ENCODE results near the gene TMEM175.
"Not testable (repeated sequence)": the region's sequence is repeated elsewhere in the genome, so short reads cannot be mapped to it uniquely, and the experiment has no call there.

Gene TMEM175

DNA sequence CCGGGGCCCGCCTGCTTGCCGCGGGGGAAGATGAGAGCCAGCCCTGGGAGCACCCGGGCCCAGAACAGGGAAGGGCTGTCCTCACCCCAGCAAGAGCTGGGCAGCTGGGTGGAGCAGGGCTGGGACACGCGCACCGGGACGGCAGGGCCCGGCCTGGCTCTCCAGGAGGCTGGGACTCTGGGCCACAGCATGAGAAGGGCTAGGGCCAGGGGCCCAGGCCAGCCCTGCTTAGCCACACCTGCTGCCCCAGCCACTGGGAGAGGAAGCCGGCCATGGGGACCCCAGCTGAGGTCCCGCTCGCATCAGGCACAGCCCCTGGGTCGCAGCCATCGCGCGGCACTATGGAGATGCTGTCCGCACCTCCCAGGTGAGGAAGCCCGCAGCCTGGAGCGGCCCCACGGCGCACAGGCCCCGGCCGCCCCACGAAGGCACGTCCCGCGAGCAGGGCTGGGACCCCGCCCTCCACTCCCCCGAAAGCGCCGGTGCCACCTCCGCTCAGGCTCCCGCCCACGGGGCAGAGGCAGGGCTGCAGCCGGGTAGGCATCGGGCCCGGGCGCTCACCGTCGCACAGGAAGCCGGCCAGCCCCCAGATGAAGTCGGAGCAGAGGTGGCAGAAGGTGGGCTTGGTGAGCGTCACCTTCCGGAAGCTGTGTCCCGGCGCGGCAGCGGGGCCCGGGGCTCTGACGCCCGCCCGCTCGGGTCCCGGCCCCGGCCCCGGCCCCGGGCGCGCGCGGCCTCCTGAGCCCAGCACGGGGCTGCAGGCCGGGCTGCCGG lies 40.6 kb downstream of the TMEM175 start:
- DNase-seq, result no peak

DNA sequence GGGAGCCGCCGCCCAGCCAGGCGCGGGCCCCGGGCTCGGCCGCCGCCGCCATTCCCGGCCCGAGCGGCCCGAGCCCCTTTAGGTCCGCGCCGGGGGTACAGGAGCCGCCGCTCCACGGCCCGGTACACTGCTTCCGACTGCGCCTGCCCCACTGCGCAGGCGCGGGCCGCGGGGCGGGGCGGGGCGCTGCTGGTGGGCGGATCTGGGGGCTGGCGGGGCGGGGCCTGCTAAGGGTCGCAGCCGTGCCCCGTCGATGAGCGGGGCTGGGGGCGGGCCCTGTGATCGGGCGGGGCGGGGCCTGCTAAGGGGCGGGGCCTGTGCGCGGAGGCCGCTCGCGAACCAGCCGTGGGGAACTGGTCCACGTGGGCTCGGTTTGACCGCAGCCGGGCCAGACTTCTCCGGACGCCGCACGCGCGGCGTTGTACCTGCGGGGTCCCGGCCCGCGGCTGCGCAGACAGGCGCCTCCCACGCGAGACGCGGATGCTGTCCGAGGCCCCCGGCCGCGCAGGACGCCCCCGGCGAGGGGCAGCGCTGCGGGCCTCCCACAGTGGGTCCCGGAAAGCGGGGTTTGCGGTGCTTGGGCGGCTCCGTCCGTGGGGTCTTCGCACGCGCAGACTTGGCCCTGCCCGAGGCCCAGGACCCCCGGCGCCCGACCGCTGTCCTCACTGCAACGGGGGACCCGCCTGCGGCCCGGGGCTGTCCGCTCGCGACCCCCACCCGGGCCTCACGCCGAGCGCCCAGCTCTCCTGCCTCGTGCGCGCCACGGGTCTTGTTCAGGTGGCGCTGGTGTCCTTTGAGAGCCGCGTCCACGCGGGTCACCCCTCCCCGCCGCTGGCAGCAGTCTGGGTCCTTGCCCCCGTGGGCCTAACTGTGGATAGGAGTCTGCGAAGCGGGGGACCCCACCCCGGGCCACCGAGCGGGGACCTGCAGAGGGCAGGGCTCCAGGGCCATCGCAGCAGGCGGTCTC lies 41.5 kb downstream of the TMEM175 start, which contains the start of gene DGKQ:
Gene DGKQ, minus strand, starts transcription at position 139 of the 967 bp plus-strand sequence. Its CDS starts 87 bp downstream, at position 52.
- DNase-seq, result no peak

GRCh38 chr4:974668-975067 lies 42.4 kb downstream of the TMEM175 start:
- DNase-seq, result no peak

- not testable (repeated sequence) for DNase-seq
Observed at GRCh38 chr4:976016-976415, 43.8 kb downstream of the TMEM175 start.

DNA sequence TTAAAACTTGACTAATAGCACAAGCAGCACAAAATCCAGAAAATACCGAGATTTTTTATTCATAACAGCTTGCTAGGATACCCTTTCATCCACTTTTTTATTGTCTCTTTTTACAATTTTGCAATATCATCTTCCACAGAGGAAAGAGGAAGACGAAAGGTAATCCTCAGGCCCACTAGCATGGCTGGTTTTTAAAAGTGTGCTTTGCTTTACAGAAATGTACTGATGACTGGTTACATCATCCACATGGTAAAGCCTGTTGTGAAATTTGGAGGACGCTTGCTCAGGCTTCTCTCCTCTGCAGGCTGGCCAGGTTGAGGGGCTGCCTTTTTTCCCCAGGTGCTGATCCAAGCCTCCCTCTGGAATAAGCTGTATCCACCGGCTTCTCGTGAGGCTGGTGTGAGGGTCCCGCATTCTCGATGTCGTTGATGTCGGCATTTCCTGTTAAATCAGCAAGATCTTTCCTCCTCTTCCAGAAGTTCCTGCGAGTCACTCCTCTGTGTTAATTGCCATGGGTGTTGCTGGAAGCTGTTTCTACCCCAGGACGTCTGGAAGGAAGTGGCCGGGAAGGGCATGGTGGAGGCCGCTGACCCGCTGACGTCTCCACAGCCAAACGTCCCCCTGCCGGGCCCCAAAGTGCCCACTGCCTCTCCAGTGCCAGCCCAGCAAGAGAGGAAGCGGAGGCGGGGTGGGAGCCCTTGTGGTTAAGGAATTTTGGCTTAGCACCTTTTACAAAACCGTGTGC lies 46.9 kb downstream of the TMEM175 start:
- DNase-seq, result no peak

DNA sequence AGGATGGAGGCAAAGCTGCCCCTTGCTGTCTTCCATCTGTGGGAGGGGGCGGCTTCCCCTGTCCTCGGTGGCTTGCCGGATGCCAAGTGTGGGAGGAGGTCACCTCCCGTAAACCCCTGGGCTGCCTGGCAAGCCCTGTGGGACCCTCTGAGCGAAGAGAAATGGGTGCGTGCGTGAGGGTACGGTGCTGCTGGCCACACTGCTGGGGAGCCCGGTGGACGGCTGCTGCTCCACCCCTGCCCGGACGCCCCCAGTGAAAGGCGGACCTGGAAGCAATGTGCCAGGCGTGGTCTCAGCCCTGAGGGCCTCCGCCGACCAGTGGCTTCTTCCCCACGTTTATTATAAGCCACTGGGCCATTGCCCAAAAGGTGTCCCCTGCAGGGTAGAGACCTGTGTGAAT lies 50.0 kb downstream of the TMEM175 start:
- DNase-seq, result no peak

- no peak for DNase-seq
Observed at GRCh38 chr4:982814-983213, 50.6 kb downstream of the TMEM175 start.

- no peak for DNase-seq
Observed at GRCh38 chr4:984336-985054, 52.2 kb downstream of the TMEM175 start.

DNA sequence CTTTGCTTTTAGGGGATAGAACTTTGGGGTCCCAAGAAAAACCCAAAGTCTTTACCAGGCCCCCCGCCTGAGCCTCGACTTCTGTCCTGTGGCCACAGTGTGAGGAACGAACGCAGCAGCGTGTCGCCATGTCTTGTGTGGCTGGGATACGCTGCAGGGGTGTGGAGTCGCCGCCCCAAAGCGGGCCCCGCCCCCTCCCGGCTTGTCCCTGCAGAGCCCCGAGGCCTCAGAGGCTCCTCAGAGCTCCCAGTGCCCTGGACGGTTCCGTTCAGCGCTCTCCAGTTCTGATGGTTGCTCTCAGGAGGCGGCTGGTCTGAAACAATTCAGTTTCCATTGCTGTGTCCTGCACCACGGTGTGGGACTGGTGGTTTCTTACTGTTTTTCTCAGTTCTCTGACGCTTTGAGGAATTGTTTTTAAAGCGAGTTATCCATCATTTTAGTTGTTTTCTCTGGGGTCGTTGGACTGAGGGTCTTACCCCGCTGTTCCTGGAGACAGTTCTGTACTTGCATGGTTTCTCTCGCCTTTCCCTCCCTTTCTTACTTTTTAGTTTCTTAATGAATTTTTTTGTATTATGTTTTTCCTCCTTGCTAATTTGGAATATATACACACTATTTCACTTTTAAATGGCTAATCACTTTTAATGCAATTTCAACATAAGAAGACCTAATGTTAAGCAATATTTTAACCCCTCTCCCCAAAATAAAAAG lies 53.0 kb downstream of the TMEM175 start:
- DNase-seq, result no peak

GRCh38 chr4:986428-986878 lies 54.2 kb downstream of the TMEM175 start:
- DNase-seq, result no peak

DNA sequence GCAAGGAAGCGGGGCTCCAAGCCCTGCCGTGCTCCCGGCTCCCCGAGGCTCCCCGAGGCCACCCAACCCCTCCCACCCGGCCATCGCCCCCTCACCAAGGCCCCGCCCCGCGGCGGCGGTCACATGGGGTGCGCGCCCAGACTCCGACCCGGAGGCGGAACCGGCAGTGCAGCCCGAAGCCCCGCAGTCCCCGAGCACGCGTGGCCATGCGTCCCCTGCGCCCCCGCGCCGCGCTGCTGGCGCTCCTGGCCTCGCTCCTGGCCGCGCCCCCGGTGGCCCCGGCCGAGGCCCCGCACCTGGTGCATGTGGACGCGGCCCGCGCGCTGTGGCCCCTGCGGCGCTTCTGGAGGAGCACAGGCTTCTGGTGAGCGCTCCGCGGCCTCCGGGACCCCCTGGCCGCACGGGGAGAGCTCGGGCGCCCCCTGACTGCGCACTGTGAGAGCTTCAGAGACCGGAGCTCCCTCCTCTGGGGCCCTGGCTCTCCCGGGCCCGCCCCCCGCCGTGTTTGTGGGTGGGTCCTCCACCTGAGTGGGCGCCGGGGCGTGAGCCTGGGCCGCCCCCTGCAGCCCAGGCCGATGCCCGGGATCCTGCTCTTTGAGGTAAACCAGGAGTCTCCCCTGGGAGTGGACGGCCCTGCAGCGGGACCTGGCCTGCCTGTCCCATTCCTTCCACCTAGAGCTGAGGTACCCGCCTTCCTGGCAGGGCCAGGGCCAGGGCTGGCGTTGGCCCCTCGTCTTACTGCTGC lies 54.8 kb downstream of the TMEM175 start, which contains the start of gene IDUA:
Gene IDUA, plus strand, starts transcription at position 166 of the 745 bp plus-strand sequence. Its CDS starts 41 bp downstream, at position 207.
- no peak for DNase-seq

- no peak for DNase-seq
Observed at GRCh38 chr4:987624-988513, 55.6 kb downstream of the TMEM175 start.

DNA sequence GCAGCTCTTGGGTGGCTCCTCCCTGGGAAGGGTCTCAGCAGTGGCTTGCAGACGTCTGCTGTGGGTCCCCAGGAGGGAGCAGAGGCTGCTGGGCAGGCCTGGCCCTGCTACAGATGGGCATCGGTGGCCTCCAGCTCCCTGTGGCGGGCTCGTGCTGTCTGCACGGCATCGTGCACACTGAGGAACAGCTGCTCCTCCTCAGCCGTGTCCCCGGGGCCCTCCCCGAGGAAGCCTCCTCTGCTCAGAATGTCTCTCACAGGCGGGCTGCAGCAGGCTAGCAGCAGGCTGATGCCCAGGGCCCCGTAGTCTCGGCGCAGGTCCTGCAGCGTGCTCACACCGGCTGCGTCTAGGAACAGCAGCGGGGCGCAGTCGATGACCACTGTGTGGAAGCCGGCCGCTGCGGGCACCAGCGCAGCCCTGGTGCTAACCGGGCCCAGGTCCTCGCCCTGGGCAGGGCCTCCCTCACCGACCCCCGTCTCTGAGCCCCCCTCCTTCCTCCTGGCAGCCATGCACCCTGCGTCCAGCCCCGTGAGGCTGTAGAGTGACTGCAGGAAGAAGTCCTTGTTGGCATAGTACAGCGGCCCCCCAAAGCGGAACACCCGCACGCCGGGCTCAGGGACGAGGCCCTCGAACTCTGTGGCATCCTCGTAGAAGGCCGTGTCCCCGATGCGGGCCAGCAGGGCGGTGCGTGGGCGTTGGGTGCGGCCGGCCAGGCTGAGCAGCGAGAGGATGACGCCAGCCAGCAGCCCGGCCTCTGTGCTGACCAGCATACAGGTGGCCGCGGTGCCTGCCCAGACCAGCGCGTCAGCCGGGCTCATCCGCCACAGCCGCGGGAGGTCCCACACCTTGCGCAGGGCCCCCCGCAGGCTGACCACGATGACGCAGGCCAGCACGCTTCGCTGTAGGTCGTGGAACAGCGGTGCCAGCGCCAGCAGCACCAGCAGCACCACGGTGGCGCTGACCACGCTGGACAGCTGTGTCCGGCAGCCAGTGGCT lies 56.8 kb downstream of the TMEM175 start:
- DNase-seq, result no peak

DNA sequence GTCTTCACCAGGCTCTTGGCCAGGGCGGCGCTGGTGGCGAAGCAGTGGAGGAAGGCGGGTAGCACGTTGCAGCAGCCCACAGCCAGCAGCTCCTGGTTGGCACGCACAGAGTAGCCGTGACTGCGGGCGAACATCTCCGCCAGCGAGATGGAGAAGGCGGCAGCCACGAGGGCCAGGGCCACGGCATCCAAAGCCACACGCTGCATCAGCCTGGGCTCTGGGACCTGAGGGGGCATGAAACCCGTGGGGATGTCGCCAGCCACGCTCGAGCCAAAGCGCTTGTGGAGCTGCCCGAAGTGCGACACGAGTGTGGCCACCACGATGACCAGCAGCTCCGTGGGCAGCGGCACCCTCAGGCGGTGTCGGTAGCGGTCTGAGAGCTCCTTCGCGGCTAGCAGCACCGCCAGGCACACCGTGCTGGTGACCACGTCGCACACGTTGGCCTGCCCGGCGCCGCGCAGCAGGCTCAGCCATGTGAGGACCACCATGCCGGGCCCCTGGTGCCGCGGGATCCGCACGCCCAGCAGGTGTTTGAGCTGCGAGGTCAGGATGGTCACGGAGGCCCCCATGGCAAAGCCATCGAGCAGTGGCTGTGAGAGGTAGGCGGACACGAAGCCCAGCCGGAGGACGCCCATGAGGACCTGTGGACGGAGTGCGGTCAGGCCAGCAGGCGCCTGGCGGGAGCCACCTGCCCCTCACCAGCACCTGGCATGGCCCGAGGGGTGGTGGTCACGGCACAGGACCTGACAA lies 57.6 kb downstream of the TMEM175 start:
- DNase-seq, result no peak

GRCh38 chr4:990746-991367 lies 58.6 kb downstream of the TMEM175 start:
- no peak for DNase-seq

GRCh38 chr4:991451-992296 lies 59.4 kb downstream of the TMEM175 start:
- DNase-seq, result no peak
